Body of pancreas (tissue), 4 donors: ENCODE data around the gene ANO10.

ENCODE experiments used
- CTCF ChIP-seq, 7 experiments: fragments of 450-650 bp in 4 of 7; fragments of 200-600 bp in 3 of 7; sonication (generic) in 3 of 7; IDR thresholded peaks; one replicate each; pipeline ENCODE4 v1.5.1; 2016 to 2019; ENCODE audit warnings: antibody characterized with exemption in 7 of 7
- POLR2A ChIP-seq, 3 donors: fragments of 450-650 bp; IDR thresholded peaks; one replicate each; pipeline ENCODE4 v1.6.1; 2016; ENCODE audit warnings: antibody characterized with exemption in 3 of 3, mild to moderate bottlenecking in 2 of 3

GRCh38 chr3:43473244-43473643, 148.6 kb downstream of the ANO10 start:
- TF ChIP-seq CTCF (IDR thresholded peaks at IDR 0.05) = no peak
- no peak for TF ChIP-seq POLR2A (IDR thresholded peaks at IDR 0.05)
